ENCODE data around the gene CD177. TPM values are rescaled to one million over a fixed set of nuclear protein-coding genes. Genes with fewer than 3 reads are reported as not detected.

Gene CD177
- polyA plus RNA-seq, 1 of the 3 experiments (the other 2 are of a cell fraction), result 0.54 TPM

DNA sequence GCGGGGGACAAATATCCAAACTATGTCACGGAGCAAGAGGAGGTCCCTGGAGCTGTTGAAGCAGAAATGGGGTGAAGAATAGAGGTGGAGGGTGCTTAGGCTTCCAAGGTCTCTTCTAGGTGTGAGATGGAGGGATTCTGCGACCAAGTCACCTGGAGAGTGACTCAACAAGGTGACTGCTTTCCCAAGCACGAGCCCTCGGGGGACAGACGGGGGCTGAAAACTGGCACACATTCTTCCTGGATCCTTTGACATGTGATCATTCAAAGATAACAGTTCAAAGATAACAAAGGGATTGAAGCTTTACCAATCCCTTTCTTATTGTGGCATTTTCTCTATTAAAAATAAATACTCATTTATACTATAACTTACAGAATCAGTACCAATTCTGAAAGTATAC is 59.0 kb downstream of the CD177 start:
- Histone ChIP-seq H3K4me2 (no peak overlapping the region), H3K27ac (ENCODE audit: low read depth in 2 of 2, low read length in 1 of 2) (no peak overlapping the region), H3F3A (replicated peaks; ENCODE audit: insufficient read depth) (no peaks in the 10 kb centered on the region), H3K4me1 (ENCODE audit: control insufficient read depth in 1 of 2, insufficient read depth in 2 of 2, low read depth in 1 of 2, low read length in 1 of 2) (no peaks in the 10 kb centered on the region), H4K20me1 (ENCODE audit: insufficient read depth) (no peaks in the 10 kb centered on the region), H3K9me2 (no peaks in the 10 kb centered on the region), H3K9ac (no peak overlapping the region), H3K4me3 (ENCODE audit: low read depth in 2 of 2, low read length in 1 of 2) (no peak overlapping the region), H3K9me3 (no peaks in the 10 kb centered on the region), H3K27me3 (ENCODE audit: insufficient read depth) (peaks cover 9% of the 10 kb centered on the region), H3K36me3 (replicated peaks in 1 of 2; ENCODE audit: control insufficient read depth in 1 of 2, insufficient read depth in 2 of 2, low read length in 1 of 2) (no peaks in the 10 kb centered on the region), H3K79me2 (ENCODE audit: insufficient read depth) (no peaks in the 10 kb centered on the region), H2AFZ (ENCODE audit: low read depth) (no peak overlapping the region)
- ChIA-PET CTCF (interaction anchor here (1.4 kb wide), 1 partner anchor 20 kb away, joined by 4 read pairs; no protein-coding TSS in a partner anchor), POLR2A (no interaction called here)
- WGBS (ENCODE audit: low lambda C conversion rate), result 16% methylated on average over 6 of the region's 6 CpGs
- TF ChIP-seq FOXM1 (IDR thresholded peaks at IDR 0.05; ENCODE audit: low read depth) (no peak), YY1 (IDR thresholded peaks at IDR 0.05; ENCODE audit: low read depth) (no peak), ELF1 (IDR thresholded peaks at IDR 0.05) (no peak), GATA2 (CRISPR knock-in tag; IDR thresholded peaks at IDR 0.05) (no peak), TEAD4 (IDR thresholded peaks at IDR 0.05; ENCODE audit: borderline replicate concordance, insufficient read depth) (no peak), NRF1 (IDR thresholded peaks at IDR 0.05; ENCODE audit: low read depth, low read length) (no peak), SMC3 (IDR thresholded peaks at IDR 0.05; ENCODE audit: low read depth, low read length) (no peak), MXI1 (IDR thresholded peaks at IDR 0.05; ENCODE audit: low read depth, low read length) (no peak), NFIC (IDR thresholded peaks at IDR 0.05; ENCODE audit: borderline replicate concordance) (no peak), RCOR1 (IDR thresholded peaks at IDR 0.05; ENCODE audit: low read length) (no peak), TAF1 (IDR thresholded peaks at IDR 0.05; ENCODE audit: borderline replicate concordance, low read depth, low read length) (no peak)
- TF ChIP-seq, protein P1, sequence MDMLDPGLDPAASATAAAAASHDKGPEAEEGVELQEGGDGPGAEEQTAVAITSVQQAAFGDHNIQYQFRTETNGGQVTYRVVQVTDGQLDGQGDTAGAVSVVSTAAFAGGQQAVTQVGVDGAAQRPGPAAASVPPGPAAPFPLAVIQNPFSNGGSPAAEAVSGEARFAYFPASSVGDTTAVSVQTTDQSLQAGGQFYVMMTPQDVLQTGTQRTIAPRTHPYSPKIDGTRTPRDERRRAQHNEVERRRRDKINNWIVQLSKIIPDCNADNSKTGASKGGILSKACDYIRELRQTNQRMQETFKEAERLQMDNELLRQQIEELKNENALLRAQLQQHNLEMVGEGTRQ (IDR thresholded peaks at IDR 0.05; ENCODE audit: borderline replicate concordance, low read depth, low read length), result no peak
- TF ChIP-seq, protein P2, sequence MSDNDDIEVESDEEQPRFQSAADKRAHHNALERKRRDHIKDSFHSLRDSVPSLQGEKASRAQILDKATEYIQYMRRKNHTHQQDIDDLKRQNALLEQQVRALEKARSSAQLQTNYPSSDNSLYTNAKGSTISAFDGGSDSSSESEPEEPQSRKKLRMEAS (IDR thresholded peaks at IDR 0.05; ENCODE audit: low read depth), result no peak
- TF ChIP-seq, protein P3, sequence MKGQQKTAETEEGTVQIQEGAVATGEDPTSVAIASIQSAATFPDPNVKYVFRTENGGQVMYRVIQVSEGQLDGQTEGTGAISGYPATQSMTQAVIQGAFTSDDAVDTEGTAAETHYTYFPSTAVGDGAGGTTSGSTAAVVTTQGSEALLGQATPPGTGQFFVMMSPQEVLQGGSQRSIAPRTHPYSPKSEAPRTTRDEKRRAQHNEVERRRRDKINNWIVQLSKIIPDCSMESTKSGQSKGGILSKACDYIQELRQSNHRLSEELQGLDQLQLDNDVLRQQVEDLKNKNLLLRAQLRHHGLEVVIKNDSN (IDR thresholded peaks at IDR 0.05; ENCODE audit: borderline replicate concordance, low read depth), result no peak
- TF ChIP-seq, protein P4, sequence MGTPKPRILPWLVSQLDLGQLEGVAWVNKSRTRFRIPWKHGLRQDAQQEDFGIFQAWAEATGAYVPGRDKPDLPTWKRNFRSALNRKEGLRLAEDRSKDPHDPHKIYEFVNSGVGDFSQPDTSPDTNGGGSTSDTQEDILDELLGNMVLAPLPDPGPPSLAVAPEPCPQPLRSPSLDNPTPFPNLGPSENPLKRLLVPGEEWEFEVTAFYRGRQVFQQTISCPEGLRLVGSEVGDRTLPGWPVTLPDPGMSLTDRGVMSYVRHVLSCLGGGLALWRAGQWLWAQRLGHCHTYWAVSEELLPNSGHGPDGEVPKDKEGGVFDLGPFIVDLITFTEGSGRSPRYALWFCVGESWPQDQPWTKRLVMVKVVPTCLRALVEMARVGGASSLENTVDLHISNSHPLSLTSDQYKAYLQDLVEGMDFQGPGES (IDR thresholded peaks at IDR 0.05; ENCODE audit: low read depth, low read length), result no peak
- no peak for DNase-seq

Other genes starting within 250 kb of the CD177 start
- gene PSG5, start 167.2 kb upstream of the CD177 start, polyA plus RNA-seq (2012; rRNA removed), result 70.3 and 133 TPM in 2 replicates
- 175 and 311 TPM in 2 replicates for gene PSG4, start 148.0 kb upstream of the CD177 start, polyA plus RNA-seq (2012; rRNA removed)
- gene PSG9, start 84.2 kb upstream of the CD177 start, polyA plus RNA-seq (2012; rRNA removed), result 0.72 and 1.0 TPM in 2 replicates
- 0.07 and 0.32 TPM in 2 replicates for gene TEX101, start 61.2 kb downstream of the CD177 start, polyA plus RNA-seq (2012; rRNA removed)
- gene LYPD3, start 111.9 kb downstream of the CD177 start, polyA plus RNA-seq (2012; rRNA removed), result 3.4 and 4.2 TPM in 2 replicates
- 10.9 and 15.6 TPM in 2 replicates for gene PHLDB3, start 151.1 kb downstream of the CD177 start, polyA plus RNA-seq (2012; rRNA removed)
- gene ETHE1, start 173.5 kb downstream of the CD177 start, polyA plus RNA-seq (2012; rRNA removed), result 74.9 and 86.2 TPM in 2 replicates
- 0.31 and 1.0 TPM in 2 replicates for gene ZNF575, start 179.5 kb downstream of the CD177 start, polyA plus RNA-seq (2012; rRNA removed)
- gene XRCC1, start 221.8 kb downstream of the CD177 start, polyA plus RNA-seq (2012; rRNA removed), result 24.7 and 30.3 TPM in 2 replicates
- gene PINLYP, start 222.1 kb downstream of the CD177 start, polyA plus RNA-seq (2012; rRNA removed), result 5.5 and 6.5 TPM in 2 replicates
- gene IRGQ, start 242.4 kb downstream of the CD177 start, polyA plus RNA-seq (2012; rRNA removed), result 8.4 and 10.8 TPM in 2 replicates
- gene ZNF576, start 242.9 kb downstream of the CD177 start, polyA plus RNA-seq (2012; rRNA removed), result 12.8 and 13.6 TPM in 2 replicates